Activated CD4-positive, alpha-beta T cell treated with anti-CD3 and anti-CD28 coated beads, Interleukin-2, Interleukin-6, amounts not matched to agents 100 ng/mL and 50 ng/mL, durations not matched to agents 16 hours and 8 hours (primary cell): ENCODE results near the gene GPS1.

Experiments used
- DNase-seq: peaks from one replicate; pipeline ENCODE4 v3.0.0-alpha.2; 2020

The GPS1 gene

DNA sequence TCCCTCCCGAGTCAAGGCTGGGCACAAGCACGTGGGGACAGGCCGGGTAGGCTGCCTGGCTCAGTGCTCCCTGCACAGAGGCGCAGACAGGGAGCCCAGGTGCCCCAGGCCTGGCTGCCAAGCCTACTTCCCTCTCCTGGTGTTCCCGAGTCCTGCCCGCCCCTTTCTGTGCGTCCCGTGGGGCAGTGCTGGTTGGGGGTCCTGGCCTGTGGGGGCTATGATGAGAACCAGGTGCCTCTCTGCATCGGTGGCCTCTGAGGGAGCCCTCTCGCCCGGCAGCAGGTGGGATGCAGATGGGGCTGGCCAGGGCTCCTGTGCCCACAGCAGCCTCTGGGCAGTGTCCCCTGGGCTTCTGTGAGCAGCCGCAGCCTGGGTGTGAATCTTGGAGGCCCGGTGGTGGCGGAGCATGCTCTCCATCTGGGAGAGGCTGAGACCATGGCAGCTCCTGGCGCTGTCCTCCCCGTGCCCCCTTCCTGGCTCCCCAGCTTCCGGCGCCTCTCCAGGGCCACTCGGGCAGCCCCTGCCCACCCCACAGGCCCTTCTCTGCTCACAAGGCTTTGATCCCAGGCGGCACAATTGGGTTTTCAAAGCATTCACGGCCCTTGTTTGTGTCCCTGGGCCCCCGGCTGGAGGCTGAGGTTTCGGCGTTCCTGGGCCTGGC is 36.3 kb upstream of the GPS1 start:
- DNase-seq, result no peak

GRCh38 chr17:82016061-82016874 is 35.4 kb upstream of the GPS1 start:
- DNase-seq, result no peak

DNA sequence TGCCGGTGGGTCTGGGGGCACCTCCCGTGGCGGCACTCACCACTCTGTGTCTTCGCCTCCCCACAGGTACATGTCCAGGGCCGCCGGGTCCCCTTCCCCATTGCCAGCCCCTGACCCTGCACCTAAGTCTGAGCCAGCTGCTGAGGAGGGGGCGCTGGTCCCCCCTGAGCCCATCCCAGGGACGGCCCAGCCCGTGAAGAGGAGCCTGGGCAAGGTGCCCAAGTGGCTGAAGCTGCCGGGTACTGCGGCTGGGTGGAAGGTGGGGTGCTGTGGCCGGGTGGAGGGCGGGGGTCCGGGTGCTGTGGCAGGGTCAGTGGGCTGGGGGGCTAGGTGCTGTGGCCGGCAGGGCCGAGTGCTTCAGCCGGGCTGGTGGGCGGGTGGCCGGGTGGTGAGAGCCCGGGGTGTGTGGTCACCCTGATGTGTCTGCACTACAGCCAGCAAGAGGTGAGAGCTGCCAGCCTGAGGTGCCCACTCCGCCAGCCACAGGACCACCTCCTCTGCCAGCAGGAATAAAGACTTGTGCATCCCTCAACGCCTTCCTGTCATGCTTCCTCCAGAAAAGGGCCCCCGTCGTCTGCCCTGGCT is 34.7 kb upstream of the GPS1 start:
- no peak for DNase-seq

DNA sequence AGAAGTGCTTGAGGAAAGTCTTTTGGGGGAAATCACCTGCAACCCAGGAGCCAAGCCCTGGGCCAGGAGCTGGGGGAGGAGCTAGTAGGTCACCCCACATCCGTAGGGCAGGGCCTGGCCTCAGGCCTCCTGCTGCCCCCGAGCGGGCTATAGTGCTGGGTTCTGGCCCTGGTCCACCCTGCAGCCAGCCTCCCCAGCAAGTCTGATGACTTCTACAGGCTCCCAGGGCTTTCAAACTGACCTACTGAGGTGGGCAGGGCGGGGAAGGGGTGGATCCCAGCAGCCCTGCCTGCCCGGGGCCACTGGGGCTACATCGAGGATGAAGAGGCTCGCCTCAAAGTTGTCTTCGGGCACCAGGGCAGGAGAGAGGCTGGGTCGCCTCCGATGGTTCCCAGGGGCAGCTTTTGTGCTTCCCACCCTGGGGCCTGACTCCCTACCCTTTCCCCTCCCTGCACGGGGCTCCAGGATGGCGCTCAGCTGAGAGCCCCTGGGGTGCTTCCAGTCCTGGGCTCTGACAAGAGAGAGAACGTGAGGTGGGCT is 34.0 kb upstream of the GPS1 start:
- no peak for DNase-seq

DNA sequence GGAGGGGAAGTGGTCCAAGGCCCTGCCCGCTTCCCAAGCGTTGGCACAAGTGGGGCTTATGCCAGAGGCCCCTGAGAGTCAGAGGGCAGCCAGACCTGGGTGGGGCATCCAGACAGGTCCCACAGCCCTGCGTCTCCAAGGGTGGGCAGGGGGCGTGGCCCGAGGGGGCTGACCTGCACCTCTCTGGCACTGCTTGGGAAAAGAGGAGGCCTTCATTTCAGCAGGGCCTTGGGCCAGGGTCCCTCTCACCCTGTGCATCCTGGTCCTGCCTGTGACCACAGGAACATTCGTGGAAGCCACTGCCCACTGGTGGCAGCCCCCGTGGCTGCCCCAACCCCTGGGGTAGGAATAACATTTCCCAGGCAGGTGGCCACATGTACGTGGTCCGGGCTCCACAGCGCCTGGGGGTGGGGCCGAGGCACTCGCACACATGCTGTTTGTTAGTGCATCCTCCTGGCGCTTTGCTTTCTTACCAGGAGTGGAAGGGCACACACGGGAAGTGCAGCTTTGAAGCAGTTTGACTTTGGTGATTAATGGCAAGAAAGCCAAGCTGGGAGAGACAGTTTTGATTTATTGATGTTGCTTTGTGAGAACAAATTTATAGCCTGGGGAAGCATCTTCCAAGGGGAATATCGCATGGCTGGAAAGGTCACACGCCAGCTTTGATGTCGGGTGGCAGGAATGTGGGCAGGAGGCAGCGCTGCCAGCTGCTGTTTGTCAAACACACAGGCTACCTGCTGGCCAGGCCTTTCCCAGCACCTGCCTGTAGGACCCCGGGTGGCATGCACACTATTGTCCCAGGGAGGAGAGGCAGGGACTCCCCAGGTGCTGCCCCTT is 33.3 kb upstream of the GPS1 start:
- no peak for DNase-seq

GRCh38 chr17:82018989-82019689 is 32.6 kb upstream of the GPS1 start:
- DNase-seq, result no peak

DNA sequence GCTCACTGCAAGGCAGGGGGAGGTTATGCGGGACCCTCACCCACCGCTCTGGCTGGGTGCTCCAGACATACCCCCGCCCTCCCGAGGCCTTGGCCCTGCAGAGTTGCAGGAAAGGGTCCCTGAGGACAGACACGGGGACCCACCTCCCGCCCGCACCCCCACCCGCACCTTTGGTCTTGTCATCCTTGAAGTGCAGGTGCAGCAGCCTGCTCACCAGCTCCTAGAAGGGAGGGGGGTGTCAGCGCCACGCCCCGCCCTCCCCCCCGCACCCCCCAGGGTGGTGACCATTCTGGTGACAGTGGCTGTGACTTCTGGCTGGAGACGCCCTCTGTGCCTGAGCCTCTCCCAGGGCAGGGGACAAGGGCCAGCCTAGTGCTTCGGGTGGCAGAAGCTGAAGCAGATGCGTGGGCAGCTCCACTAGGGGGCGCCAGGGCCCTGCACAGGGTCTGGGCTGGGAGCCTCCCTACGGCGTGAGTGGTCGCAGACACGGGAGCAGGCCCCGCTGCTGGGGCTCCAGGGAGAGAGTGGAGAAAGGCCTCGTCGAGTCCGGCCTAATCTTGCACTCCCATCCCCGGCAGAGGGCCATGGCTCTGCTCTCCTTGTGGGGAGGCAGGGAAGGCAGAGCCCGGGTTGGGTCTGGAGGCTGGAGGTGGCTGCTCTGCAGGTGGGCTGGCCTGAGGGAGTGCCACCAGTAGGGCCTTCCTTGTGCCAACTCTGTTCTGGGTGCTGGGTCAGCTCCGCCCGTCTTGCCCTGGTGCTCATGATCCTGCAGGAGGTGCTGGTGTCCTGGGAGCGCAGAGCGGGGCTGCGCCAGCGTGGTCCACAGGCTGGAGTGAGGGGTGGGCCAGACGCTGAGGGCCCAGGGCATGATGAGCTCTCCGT is 31.8 kb upstream of the GPS1 start:
- peak; percentile 84 for DNase-seq

GRCh38 chr17:82020572-82021106 is 31.1 kb upstream of the GPS1 start:
- no peak for DNase-seq

- peak; percentile 63 for DNase-seq
Observed at GRCh38 chr17:82021107-82021899, 30.4 kb upstream of the GPS1 start.

- peak; percentile 30 for DNase-seq
Observed at GRCh38 chr17:82021900-82022309, 29.8 kb upstream of the GPS1 start.

DNA sequence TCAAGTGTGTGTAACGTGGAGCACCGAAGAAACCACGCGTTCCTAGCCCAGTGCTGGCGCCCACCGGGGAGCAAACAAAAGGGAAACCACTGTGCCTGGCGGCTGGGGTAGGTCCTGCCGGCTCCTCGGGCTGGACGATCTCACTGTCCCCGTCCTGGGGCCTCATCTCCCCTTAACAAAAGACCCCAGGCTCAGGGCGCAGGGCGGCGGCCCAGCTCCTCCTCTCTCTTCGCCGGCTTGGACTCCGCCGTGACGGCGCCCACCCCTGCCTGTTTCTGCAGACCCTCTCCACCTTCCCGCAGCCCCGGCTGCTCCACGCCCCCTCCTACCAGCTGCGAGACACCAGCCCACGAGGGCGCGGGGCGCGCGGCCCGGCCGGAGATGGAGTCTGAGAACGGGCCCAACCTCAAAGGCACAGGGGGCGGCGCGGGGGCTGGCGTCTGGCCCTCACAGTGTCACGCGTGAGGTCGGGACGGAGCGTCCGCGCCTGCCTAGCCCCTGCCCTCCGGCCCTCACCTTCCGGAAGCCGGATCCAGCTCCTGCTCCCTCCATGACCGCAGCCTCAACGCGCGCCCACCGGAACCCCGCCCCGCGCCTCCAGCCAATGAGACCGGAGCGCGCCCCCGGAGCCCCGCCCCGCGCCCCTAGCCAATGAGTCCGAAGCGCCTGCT is 29.3 kb upstream of the GPS1 start, which contains the start of gene CENPX:
CENPX (minus strand) TSS at position 569 of the 671 bp plus-strand sequence; CDS start at position 552, 17 bp downstream.
- no peak for DNase-seq

DNA sequence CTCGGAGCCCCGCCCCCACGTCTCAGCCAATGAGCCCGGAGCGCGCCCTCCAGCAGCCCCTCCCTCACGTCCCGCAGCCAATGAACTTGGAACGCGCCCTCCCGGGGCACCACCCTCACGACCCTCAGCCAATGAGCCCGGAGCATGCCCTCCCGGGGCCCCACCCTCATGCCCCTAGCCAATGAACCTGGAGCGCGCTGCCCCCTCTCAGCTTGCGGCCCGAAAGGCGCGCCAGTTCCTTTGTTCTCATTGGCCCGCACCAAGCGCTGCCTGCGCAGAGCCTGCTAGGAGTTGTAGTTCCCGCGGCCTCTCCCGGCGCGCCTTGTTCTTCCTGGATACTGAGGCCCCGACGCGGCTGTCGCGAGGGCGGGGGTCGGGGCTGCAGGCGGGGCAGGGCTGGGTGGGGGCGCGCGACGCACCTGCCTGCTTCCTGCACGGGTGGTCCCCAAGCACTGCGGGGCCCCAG is 28.7 kb upstream of the GPS1 start, which contains the start of gene LRRC45:
LRRC45 (plus strand) TSS at position 325 of the 466 bp plus-strand sequence. CDS start 339 bp downstream, outside the sequence.
- DNase-seq, result peak; percentile 100

GRCh38 chr17:82023447-82024241 is 28.1 kb upstream of the GPS1 start:
- DNase-seq, result peak; percentile 35

GRCh38 chr17:82024859-82025258 is 26.8 kb upstream of the GPS1 start:
- DNase-seq, result no peak

GRCh38 chr17:82025401-82026107 is 26.1 kb upstream of the GPS1 start:
- DNase-seq, result no peak

DNA sequence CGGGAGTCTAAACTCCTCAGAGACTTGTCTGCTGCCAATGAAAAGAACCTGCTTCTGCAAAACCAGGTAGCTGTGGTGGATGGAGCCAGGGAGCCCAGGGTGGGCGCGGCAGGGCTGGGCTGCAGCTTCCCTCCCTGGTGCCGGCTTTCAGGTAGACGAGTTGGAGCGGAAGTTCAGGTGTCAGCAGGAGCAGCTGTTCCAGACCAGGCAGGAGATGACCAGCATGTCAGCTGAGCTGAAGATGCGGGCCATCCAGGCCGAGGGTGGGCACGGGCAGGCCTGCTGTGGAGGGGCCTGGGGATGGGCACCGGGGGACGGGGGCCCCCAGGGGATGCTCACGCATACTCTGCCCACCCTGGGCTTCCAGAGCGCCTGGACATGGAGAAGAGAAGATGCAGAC is 23.5 kb upstream of the GPS1 start:
- no peak for DNase-seq

DNA sequence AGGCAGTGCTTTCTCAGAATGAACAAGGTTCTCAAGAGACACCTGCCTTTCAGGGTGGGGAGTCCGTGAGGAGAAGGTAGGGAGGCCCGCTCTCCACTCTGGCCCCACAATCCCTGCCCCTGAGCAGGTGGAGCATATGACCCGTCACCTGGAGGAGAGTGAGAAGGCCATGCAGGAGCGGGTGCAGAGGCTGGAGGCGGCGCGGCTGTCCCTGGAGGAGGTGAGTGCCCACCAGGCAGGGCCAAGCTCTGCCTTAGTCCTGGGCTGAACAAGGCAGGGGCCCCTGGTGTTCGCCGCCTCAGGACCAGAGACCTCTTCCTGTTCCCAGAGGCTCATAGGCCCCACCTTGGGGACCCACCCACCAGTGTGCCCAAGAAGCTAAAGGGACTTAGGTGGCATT is 22.7 kb upstream of the GPS1 start:
- DNase-seq, result no peak
